ENCODE data around the gene ACOX3.

The ACOX3 gene

GRCh38 chr4:8338351-8338961 is 102.1 kb downstream of the ACOX3 start:
- H3K27ac ChIP-seq, result no peak overlapping the region
- TF ChIP-seq, protein P1, sequence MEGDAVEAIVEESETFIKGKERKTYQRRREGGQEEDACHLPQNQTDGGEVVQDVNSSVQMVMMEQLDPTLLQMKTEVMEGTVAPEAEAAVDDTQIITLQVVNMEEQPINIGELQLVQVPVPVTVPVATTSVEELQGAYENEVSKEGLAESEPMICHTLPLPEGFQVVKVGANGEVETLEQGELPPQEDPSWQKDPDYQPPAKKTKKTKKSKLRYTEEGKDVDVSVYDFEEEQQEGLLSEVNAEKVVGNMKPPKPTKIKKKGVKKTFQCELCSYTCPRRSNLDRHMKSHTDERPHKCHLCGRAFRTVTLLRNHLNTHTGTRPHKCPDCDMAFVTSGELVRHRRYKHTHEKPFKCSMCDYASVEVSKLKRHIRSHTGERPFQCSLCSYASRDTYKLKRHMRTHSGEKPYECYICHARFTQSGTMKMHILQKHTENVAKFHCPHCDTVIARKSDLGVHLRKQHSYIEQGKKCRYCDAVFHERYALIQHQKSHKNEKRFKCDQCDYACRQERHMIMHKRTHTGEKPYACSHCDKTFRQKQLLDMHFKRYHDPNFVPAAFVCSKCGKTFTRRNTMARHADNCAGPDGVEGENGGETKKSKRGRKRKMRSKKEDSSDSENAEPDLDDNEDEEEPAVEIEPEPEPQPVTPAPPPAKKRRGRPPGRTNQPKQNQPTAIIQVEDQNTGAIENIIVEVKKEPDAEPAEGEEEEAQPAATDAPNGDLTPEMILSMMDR (conservative IDR thresholded peaks at IDR 0.05), result no peak
- no peak for TF ChIP-seq ZFX (IDR thresholded peaks at IDR 0.05)

- TF ChIP-seq ZFX (IDR thresholded peaks at IDR 0.05), result no peak
- TF ChIP-seq, protein P1 (conservative IDR thresholded peaks at IDR 0.05), result no peak
- no peak overlapping the region for H3K27ac ChIP-seq
These were observed 104.0 kb downstream of the ACOX3 start for GRCh38 chr4:8336412-8337075.

GRCh38 chr4:8335848-8336247 is 104.7 kb downstream of the ACOX3 start:
- H3K27ac ChIP-seq, result no peak overlapping the region
- TF ChIP-seq, protein P1 (conservative IDR thresholded peaks at IDR 0.05), result no peak
- TF ChIP-seq ZFX (IDR thresholded peaks at IDR 0.05), result no peak

DNA sequence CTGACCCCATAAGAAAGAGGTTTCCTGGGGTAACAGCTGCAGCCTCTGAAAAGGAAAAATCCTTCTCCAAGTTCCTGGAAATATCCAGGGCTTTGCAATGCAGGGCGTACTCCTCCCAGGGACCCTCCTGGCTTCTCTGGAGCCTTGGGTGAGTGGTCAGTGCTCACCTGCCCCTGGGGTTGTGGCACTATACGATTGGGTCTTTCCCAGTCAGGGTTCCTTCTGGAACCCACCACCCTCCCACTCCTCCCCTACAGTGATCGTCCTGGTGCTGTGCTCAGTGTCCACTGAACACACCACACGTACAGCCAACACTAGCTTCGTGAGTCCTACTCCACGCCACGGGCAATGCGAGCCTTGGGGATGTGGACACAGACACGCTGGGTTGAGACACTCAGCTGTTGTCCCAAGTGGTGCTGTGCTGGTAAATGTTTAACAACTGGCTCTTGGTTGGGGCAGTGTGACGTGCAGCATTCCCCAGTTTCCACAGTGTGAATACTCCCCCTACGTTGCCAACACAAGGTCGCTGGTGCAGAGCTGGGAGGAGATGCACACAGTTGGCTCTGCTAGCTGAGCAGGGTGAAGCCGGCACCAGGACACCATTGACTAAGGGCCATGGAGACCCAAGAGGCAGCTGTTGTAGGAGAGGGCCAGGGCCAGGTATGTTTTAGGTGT is 105.6 kb downstream of the ACOX3 start:
- TF ChIP-seq ZFX (IDR thresholded peaks at IDR 0.05), result no peak
- TF ChIP-seq, protein P1 (conservative IDR thresholded peaks at IDR 0.05), result no peak
- H3K27ac ChIP-seq, result no peak overlapping the region

DNA sequence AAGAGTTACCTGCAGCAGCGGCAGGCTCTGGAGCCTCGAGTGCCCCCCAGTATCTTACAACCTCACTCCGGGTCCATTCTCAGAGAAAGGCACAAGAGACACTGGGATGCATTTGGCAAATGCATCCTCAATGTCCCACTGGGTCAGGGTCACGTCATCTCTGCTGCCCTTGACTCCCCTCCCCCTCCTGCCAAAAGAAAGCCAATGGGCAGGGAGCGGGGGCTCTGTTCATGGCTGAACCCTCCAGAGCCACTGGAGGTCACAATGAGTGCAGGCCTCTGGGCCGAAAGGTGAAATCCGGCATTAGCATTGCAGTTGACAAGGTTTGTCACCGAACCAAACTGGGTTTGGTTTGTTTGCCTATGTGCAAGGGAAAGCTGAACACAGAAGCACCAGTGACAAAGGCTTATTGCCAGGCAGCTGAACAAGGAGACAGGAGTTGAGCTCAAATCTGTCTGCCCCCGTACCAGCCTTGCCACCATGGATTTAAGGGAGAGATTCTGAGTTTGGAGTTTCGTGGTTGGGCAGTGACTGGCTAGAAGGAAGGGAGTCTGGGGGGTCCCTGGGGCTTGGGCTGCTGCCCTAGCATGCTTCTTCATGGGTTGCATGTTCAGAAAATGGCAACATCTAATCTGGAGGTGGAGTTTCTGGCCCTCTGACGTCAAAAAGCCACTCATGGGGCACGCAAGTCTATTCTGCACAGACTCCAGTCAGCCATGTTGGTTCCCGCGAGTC is 106.6 kb downstream of the ACOX3 start:
- no peak overlapping the region for H3K27ac ChIP-seq
- TF ChIP-seq, protein P1 (conservative IDR thresholded peaks at IDR 0.05), result no peak
- TF ChIP-seq ZFX (IDR thresholded peaks at IDR 0.05), result no peak

DNA sequence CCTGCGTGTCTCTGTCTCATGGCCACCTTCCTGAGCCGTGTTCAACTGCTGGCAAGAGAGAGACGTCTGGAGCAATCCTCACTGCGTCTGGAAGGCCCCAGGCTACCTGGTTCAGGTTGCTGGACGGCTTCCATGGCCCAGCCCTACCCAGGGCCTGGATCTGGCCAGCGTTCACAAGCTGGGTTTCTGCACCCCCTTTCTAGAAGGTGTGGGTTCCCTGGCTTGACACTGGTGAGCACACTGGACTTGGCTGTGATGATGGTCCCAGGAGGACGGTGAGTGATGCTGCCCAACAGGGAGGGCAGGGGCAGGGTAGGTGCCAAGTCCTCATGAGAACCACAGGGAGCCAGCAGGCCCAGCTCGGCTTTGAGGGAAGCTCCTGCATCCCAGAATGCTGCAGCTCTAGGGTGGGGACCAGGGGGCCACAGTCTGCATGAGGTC is 107.6 kb downstream of the ACOX3 start:
- TF ChIP-seq, protein P1 (conservative IDR thresholded peaks at IDR 0.05), result no peak
- no peak for TF ChIP-seq ZFX (IDR thresholded peaks at IDR 0.05)
- no peak overlapping the region for H3K27ac ChIP-seq
